K562 (cell line): ENCODE results near the gene SLC38A8. TPM values are rescaled to one million over a fixed set of nuclear protein-coding genes. Genes with fewer than 3 reads are reported as not detected.

ENCODE experiments used
- SNAPC5 ChIP-seq: fragments of 250-450 bp; sonication (Bioruptor Pico); IDR thresholded peaks from 2 replicates; pipeline ENCODE4 v1.8.0; 2021; ENCODE audit warnings: moderate library complexity, mild to moderate bottlenecking, inconsistent platforms
- ZNF589 ChIP-seq: fragments of 200-800 bp; sonication (Bioruptor generic); IDR thresholded peaks from 2 replicates; pipeline ENCODE4 v1.6.1; 2016; ENCODE audit warnings: low read depth, missing genetic modification characterization, missing compliant biosample characterization
- polyA plus RNA-seq, 8 experiments: library from polyadenylated mRNA; depleted of rRNA in 4 of 8; stranded (reverse) in 5 of 8; unstranded in 3 of 8; fragments of >200 nt; fragmentation: Nextera tagmentation in 2 of 8; fragmentation: Illumina TruSeq in 1 of 8; extraction: Ambion mirVana in 2 of 8; extraction: Trizol in 1 of 8; gene quantifications; 2 replicates each; pipeline versions ENCODE4 v1.2.1 to v1.2.3, GENCODE V29; 2011 to 2014; ENCODE audit warnings: inconsistent platforms in 1 of 8, missing spikeins in 1 of 8
- total RNA-seq, 7 experiments: library from RNA; depleted of rRNA in 6 of 7; stranded (reverse); fragments of >200 nt in 6 of 7; fragmentation: Illumina TruSeq in 2 of 7; extraction: Trizol in 2 of 7; gene quantifications; 2 replicates each; pipeline versions ENCODE4 v1.2.1 to v1.2.3, GENCODE V29; 2011 to 2021; ENCODE audit warnings: low replicate concordance in 1 of 7
- TF ChIP-seq, protein P1 (sequence below): fragments of 200-600 bp; sonication (generic); IDR thresholded peaks from one replicate; pipeline ENCODE4 v1.6.1; 2012; ENCODE audit warnings: mild to moderate bottlenecking, low read depth, low read length, inconsistent platforms

The SLC38A8 gene
- total and polyA plus RNA-seq, 9 of the 15 experiments (the other 6 are each of a cell fraction or from before 2014, with no cell fraction given): 0.28 TPM; not detected in 8

GRCh38 chr16:84045818-84046470, 3.3 kb upstream of the SLC38A8 start (continued):
- TF ChIP-seq, protein P1, sequence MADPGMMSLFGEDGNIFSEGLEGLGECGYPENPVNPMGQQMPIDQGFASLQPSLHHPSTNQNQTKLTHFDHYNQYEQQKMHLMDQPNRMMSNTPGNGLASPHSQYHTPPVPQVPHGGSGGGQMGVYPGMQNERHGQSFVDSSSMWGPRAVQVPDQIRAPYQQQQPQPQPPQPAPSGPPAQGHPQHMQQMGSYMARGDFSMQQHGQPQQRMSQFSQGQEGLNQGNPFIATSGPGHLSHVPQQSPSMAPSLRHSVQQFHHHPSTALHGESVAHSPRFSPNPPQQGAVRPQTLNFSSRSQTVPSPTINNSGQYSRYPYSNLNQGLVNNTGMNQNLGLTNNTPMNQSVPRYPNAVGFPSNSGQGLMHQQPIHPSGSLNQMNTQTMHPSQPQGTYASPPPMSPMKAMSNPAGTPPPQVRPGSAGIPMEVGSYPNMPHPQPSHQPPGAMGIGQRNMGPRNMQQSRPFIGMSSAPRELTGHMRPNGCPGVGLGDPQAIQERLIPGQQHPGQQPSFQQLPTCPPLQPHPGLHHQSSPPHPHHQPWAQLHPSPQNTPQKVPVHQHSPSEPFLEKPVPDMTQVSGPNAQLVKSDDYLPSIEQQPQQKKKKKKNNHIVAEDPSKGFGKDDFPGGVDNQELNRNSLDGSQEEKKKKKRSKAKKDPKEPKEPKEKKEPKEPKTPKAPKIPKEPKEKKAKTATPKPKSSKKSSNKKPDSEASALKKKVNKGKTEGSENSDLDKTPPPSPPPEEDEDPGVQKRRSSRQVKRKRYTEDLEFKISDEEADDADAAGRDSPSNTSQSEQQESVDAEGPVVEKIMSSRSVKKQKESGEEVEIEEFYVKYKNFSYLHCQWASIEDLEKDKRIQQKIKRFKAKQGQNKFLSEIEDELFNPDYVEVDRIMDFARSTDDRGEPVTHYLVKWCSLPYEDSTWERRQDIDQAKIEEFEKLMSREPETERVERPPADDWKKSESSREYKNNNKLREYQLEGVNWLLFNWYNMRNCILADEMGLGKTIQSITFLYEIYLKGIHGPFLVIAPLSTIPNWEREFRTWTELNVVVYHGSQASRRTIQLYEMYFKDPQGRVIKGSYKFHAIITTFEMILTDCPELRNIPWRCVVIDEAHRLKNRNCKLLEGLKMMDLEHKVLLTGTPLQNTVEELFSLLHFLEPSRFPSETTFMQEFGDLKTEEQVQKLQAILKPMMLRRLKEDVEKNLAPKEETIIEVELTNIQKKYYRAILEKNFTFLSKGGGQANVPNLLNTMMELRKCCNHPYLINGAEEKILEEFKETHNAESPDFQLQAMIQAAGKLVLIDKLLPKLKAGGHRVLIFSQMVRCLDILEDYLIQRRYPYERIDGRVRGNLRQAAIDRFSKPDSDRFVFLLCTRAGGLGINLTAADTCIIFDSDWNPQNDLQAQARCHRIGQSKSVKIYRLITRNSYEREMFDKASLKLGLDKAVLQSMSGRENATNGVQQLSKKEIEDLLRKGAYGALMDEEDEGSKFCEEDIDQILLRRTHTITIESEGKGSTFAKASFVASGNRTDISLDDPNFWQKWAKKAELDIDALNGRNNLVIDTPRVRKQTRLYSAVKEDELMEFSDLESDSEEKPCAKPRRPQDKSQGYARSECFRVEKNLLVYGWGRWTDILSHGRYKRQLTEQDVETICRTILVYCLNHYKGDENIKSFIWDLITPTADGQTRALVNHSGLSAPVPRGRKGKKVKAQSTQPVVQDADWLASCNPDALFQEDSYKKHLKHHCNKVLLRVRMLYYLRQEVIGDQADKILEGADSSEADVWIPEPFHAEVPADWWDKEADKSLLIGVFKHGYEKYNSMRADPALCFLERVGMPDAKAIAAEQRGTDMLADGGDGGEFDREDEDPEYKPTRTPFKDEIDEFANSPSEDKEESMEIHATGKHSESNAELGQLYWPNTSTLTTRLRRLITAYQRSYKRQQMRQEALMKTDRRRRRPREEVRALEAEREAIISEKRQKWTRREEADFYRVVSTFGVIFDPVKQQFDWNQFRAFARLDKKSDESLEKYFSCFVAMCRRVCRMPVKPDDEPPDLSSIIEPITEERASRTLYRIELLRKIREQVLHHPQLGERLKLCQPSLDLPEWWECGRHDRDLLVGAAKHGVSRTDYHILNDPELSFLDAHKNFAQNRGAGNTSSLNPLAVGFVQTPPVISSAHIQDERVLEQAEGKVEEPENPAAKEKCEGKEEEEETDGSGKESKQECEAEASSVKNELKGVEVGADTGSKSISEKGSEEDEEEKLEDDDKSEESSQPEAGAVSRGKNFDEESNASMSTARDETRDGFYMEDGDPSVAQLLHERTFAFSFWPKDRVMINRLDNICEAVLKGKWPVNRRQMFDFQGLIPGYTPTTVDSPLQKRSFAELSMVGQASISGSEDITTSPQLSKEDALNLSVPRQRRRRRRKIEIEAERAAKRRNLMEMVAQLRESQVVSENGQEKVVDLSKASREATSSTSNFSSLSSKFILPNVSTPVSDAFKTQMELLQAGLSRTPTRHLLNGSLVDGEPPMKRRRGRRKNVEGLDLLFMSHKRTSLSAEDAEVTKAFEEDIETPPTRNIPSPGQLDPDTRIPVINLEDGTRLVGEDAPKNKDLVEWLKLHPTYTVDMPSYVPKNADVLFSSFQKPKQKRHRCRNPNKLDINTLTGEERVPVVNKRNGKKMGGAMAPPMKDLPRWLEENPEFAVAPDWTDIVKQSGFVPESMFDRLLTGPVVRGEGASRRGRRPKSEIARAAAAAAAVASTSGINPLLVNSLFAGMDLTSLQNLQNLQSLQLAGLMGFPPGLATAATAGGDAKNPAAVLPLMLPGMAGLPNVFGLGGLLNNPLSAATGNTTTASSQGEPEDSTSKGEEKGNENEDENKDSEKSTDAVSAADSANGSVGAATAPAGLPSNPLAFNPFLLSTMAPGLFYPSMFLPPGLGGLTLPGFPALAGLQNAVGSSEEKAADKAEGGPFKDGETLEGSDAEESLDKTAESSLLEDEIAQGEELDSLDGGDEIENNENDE: no peak
- TF ChIP-seq SNAPC5 (CRISPR knock-in tag) (no peak), ZNF589 (CRISPR knock-in tag) (no peak)
